ENCODE measurements around the gene DIO1.

DIO1 gene

DNA sequence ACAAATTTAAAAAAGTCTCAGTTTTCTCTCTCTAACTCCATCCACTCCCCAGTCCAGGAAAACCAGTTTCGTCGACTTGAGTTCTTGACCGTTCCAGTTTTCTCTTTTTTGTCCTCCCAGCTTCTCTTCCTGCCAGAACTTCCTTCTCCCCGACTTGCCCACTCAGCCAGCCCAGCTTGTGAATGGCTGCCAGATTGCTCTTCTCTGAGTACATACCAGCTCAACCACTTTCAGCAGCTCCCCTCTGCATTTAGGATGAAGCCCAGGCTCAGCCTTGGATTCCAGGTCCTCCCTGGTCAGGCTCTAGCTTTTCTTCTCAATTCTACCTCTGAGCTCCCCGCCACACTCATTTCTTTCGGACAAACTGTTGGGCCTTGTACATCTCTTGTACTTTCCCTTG lies 1.4 kb downstream of the DIO1 start:
- TF ChIP-seq CREB1 (IDR thresholded peaks at IDR 0.05; ENCODE audit: low read depth), result no peak
- no peak for TF ChIP-seq YY1 (IDR thresholded peaks at IDR 0.05; ENCODE audit: low read depth)
- TF ChIP-seq TAF1 (IDR thresholded peaks at IDR 0.05; ENCODE audit: low read depth), result no peak
- no peak for TF ChIP-seq TCF12 (IDR thresholded peaks at IDR 0.05; ENCODE audit: low read depth)
- no peak for TF ChIP-seq RAD21 (IDR thresholded peaks at IDR 0.05; ENCODE audit: low read depth)
- TF ChIP-seq, protein P1, sequence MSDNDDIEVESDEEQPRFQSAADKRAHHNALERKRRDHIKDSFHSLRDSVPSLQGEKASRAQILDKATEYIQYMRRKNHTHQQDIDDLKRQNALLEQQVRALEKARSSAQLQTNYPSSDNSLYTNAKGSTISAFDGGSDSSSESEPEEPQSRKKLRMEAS (IDR thresholded peaks at IDR 0.05), result no peak
- no peak for TF ChIP-seq NFIC (IDR thresholded peaks at IDR 0.05)
- no peak for TF ChIP-seq EP300 (IDR thresholded peaks at IDR 0.05; ENCODE audit: borderline replicate concordance)
- TF ChIP-seq ZBTB7A (IDR thresholded peaks at IDR 0.05; ENCODE audit: low read depth), result no peak
- TF ChIP-seq TEAD4 (IDR thresholded peaks at IDR 0.05), result no peak
- TF ChIP-seq FOXM1 (IDR thresholded peaks at IDR 0.05; ENCODE audit: borderline replicate concordance, low read depth), result no peak
- TF ChIP-seq, protein P2, sequence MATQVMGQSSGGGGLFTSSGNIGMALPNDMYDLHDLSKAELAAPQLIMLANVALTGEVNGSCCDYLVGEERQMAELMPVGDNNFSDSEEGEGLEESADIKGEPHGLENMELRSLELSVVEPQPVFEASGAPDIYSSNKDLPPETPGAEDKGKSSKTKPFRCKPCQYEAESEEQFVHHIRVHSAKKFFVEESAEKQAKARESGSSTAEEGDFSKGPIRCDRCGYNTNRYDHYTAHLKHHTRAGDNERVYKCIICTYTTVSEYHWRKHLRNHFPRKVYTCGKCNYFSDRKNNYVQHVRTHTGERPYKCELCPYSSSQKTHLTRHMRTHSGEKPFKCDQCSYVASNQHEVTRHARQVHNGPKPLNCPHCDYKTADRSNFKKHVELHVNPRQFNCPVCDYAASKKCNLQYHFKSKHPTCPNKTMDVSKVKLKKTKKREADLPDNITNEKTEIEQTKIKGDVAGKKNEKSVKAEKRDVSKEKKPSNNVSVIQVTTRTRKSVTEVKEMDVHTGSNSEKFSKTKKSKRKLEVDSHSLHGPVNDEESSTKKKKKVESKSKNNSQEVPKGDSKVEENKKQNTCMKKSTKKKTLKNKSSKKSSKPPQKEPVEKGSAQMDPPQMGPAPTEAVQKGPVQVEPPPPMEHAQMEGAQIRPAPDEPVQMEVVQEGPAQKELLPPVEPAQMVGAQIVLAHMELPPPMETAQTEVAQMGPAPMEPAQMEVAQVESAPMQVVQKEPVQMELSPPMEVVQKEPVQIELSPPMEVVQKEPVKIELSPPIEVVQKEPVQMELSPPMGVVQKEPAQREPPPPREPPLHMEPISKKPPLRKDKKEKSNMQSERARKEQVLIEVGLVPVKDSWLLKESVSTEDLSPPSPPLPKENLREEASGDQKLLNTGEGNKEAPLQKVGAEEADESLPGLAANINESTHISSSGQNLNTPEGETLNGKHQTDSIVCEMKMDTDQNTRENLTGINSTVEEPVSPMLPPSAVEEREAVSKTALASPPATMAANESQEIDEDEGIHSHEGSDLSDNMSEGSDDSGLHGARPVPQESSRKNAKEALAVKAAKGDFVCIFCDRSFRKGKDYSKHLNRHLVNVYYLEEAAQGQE (IDR thresholded peaks at IDR 0.05; ENCODE audit: low read depth), result no peak
- TF ChIP-seq, protein P3, sequence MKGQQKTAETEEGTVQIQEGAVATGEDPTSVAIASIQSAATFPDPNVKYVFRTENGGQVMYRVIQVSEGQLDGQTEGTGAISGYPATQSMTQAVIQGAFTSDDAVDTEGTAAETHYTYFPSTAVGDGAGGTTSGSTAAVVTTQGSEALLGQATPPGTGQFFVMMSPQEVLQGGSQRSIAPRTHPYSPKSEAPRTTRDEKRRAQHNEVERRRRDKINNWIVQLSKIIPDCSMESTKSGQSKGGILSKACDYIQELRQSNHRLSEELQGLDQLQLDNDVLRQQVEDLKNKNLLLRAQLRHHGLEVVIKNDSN (IDR thresholded peaks at IDR 0.05), result no peak
- no peak for TF ChIP-seq EGR1 (IDR thresholded peaks at IDR 0.05)

DNA sequence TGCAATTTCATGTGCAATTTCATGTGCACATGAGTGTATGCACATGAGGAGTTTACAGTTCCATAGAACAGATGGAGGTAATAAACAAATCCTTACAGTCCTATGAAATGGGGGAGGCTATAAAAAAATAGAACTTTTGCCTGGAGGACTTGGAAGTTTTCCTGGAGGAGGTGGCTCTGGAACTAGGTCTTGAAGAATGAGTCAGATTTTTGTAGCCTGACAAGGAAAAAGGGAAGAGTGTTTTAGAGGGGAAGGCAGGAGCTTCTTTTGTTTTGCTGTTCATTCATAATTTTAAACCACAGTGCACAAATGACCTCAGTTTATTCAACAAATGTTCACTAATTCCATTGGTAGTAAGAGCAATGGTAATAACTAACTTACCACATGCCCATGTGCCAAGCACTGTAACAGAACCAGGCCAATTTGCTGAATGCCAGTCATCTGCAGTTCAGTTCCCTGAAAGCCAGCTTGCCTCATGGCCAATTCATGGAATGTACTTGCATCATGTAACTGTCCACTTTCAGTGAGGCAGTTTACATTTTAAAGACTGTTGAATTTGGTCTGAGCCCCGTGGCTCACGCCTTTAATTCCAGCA lies 2.7 kb downstream of the DIO1 start:
- TF ChIP-seq ZBTB7A (IDR thresholded peaks at IDR 0.05; ENCODE audit: low read depth) (no peak), YY1 (IDR thresholded peaks at IDR 0.05; ENCODE audit: low read depth) (no peak), EP300 (IDR thresholded peaks at IDR 0.05; ENCODE audit: borderline replicate concordance) (no peak)

DNA sequence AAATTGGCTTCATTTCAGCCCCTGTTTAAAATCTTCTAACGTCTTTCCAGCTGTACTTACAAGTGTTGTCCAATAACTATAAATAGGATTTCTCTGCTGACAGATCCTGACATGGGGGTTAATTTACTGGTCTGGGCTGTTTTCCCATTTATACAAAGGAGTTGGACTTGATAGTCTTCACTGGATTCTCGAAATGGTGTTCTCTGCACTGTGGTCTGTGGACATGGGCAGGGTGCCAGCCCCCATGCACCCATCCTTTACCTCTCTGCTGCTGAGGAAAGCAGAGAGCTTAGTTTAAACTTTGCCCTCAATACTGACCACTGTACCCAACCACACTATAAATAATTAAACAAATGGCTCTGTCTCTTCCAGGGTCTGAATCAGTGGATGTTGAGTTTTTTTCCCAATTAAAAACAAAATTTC lies 5.2 kb downstream of the DIO1 start:
- TF ChIP-seq YY1 (IDR thresholded peaks at IDR 0.05; ENCODE audit: low read depth), result no peak
- peak; percentile 4; the same call in 1 of the 2 replicates for TF ChIP-seq NFIC (IDR thresholded peaks at IDR 0.05)
- TF ChIP-seq EP300 (IDR thresholded peaks at IDR 0.05; ENCODE audit: borderline replicate concordance), result no peak

DNA sequence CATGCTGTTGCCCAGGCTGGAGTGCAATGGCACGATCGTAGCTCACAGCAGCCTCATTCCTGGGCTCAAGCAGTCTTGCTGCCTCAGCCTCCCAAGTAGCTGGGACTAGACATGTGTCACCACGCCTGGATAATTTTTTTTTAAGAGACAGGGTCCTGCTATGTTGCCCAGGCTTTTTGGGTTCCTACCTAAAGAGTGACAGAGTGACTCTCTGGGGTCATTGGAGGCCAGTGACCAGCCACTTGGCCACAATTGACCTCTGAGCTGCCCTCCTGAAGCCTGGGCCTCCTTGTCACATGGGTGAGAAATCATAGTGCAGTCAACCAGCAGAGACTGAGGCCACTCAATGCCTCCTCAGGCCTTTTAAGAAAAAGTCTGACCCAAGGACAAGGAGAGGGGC lies 5.7 kb downstream of the DIO1 start:
- TF ChIP-seq, protein P1 (IDR thresholded peaks at IDR 0.05), result no peak
- TF ChIP-seq CEBPB (IDR thresholded peaks at IDR 0.05) (no peak), EGR1 (IDR thresholded peaks at IDR 0.05) (no peak), FOXM1 (IDR thresholded peaks at IDR 0.05; ENCODE audit: borderline replicate concordance, low read depth) (no peak), TEAD4 (IDR thresholded peaks at IDR 0.05) (no peak), RAD21 (IDR thresholded peaks at IDR 0.05; ENCODE audit: low read depth) (no peak), EP300 (IDR thresholded peaks at IDR 0.05; ENCODE audit: borderline replicate concordance) (no peak), ZBTB7A (IDR thresholded peaks at IDR 0.05; ENCODE audit: low read depth) (no peak), CREB1 (IDR thresholded peaks at IDR 0.05; ENCODE audit: low read depth) (no peak), TAF1 (IDR thresholded peaks at IDR 0.05; ENCODE audit: low read depth) (no peak), YY1 (IDR thresholded peaks at IDR 0.05; ENCODE audit: low read depth) (no peak), NFIC (IDR thresholded peaks at IDR 0.05) (no peak), TCF12 (IDR thresholded peaks at IDR 0.05; ENCODE audit: low read depth) (no peak)
- TF ChIP-seq, protein P2 (IDR thresholded peaks at IDR 0.05; ENCODE audit: low read depth), result no peak

DNA sequence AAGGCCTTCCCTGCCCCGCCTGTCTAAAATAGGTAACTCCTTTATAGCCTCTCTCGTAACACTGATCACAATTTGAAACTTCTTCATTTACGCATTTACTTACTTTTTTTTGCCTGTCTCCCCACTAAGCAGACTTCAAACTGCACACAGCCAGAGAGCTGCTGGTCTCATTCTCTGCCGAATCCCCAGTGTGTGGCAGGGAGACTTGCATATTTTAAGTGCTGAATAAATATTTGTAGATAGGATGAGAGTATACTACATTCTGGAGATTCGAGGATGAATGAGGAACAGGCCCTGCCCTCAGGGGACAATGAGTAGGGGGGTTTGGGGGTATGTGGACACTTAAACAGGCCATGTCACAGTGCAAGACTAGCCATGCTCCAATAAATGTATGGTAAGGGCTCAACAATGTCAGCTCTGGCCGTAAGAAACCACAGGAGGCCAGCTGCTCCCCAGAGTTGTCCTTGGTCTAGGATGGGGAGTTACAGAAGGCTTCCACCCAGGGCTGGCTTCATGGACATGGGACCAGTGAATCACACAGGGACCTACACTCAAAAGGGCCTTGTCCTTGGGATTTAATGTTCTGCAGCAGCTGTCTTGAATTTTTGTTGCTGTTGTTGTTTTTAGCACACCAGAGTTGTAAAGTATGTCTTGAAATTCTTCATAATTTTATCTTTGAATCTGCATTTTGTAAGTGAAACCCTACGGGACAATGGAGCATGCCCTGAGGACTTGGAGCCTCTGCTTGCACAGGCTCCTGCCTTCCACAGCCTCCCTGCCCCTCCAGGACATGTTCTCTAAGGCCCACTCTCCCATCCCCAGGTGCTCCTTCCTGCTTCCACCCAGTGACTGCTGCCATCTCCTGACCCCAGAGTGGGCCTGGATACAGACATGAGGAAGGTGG lies 8.5 kb downstream of the DIO1 start:
- TF ChIP-seq RAD21 (IDR thresholded peaks at IDR 0.05; ENCODE audit: low read depth) (no peak), TCF12 (IDR thresholded peaks at IDR 0.05; ENCODE audit: low read depth) (no peak), EGR1 (IDR thresholded peaks at IDR 0.05) (no peak), ZBTB7A (IDR thresholded peaks at IDR 0.05; ENCODE audit: low read depth) (no peak), CREB1 (IDR thresholded peaks at IDR 0.05; ENCODE audit: low read depth) (no peak), FOXM1 (IDR thresholded peaks at IDR 0.05; ENCODE audit: borderline replicate concordance, low read depth) (no peak), CEBPB (IDR thresholded peaks at IDR 0.05) (no peak), EP300 (IDR thresholded peaks at IDR 0.05; ENCODE audit: borderline replicate concordance) (no peak), NFIC (IDR thresholded peaks at IDR 0.05) (no peak), TAF1 (IDR thresholded peaks at IDR 0.05; ENCODE audit: low read depth) (no peak)
- TF ChIP-seq, protein P1 (IDR thresholded peaks at IDR 0.05), result no peak
- TF ChIP-seq, protein P3 (IDR thresholded peaks at IDR 0.05), result no peak

Measured in Ishikawa (cell line).